Measurements from ENCODE around the gene TRIM22.
"Not testable (repeated sequence)": the region's sequence is repeated elsewhere in the genome, so short reads cannot be mapped to it uniquely, and the experiment has no call there.

Gene TRIM22

DNA sequence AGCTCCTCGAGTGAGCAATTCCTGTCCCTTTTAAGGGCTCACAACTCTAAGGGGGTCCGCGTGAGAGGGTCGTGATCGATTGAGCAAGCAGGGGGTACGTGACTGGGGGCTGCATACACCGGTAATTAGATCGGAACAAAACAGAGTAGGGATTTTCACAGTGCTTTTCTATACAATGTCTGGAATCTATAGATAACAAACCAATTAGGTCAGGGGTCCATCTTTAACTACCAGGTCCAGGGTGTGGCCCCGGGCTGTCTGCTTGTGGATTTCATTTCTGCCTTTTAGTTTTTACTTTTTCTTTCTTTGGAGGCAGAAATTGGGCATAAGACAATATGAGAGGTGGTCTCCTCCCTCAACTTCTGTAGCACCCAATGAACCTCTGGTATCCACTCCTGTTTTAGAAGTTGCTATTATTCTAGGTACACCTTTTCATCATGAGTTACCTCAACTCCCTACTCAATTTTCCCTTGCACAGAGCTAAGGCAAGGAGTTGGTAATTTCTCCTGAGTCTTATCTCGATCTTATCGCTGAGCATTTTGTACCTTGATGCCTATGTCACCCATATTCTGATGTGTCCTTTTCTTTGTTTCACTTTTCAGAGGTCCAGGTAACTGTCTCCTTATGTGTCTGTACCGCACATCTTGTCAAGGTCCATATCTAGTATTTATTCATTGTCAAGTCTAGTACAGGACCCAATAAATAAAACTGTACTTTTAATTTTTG is 1.8 kb downstream of the TRIM22 start:
- not testable (repeated sequence) for DNase-seq (ENCODE audit: low read depth)

GRCh38 chr11:5691964-5692361 is 2.4 kb downstream of the TRIM22 start:
- DNase-seq (ENCODE audit: low read depth), result no peak

- DNase-seq (ENCODE audit: low read depth), result no peak
Observed at GRCh38 chr11:5694642-5695041, 5.1 kb downstream of the TRIM22 start.

DNA sequence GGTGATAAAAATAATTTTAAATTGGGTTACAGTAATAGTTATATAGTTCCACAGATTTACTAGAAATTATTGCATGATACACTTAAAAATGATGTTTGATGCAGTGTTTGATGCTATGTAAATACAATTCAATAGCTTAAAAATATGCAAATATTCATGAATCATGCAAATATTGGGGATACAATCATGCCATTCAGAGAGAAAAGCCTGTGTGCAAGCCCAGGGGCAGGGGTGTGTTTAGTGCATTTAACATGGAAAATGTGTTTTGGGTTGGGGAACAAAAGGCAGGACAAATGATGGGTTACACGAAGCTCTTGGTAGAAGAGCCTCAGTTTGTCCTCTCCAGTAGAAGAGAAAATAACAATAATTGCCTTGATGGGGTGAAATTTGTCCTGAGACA is 6.0 kb downstream of the TRIM22 start:
- no peak for DNase-seq (ENCODE audit: low read depth)

GRCh38 chr11:5696210-5696609 is 6.6 kb downstream of the TRIM22 start:
- DNase-seq (ENCODE audit: low read depth), result no peak

- DNase-seq (ENCODE audit: low read depth), result no peak
Observed at GRCh38 chr11:5698281-5698680, 8.7 kb downstream of the TRIM22 start.

GRCh38 chr11:5700421-5701054 is 10.9 kb downstream of the TRIM22 start:
- DNase-seq (ENCODE audit: low read depth), result no peak

- DNase-seq (ENCODE audit: low read depth), result no peak
Observed at GRCh38 chr11:5701055-5701577, 11.5 kb downstream of the TRIM22 start.

GRCh38 chr11:5703741-5704536 is 14.3 kb downstream of the TRIM22 start:
- no peak for DNase-seq (ENCODE audit: low read depth)

GRCh38 chr11:5705688-5706087 is 16.1 kb downstream of the TRIM22 start:
- DNase-seq (ENCODE audit: low read depth), result no peak

- no peak for DNase-seq (ENCODE audit: low read depth)
Observed at GRCh38 chr11:5712507-5712906, 22.9 kb downstream of the TRIM22 start.

GRCh38 chr11:5713695-5714094 is 24.1 kb downstream of the TRIM22 start:
- no peak for DNase-seq (ENCODE audit: low read depth)

DNA sequence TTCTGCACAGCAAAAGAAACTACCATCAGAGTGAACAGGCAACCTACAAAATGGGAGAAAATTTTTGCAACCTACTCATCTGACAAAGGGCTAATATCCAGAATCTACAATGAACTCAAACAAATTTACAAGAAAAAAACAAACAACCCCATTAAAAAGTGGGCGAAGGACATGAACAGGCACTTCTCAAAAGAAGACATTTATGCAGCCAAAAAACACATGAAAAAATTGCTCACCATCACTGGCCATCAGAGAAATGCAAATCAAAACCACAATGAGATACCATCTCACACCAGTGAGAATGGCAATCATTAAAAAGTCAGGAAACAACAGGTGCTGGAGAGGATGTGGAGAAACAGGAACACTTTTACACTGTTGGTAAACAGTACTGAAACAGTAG is 26.9 kb downstream of the TRIM22 start:
- DNase-seq (ENCODE audit: low read depth), result not testable (repeated sequence)

DNA sequence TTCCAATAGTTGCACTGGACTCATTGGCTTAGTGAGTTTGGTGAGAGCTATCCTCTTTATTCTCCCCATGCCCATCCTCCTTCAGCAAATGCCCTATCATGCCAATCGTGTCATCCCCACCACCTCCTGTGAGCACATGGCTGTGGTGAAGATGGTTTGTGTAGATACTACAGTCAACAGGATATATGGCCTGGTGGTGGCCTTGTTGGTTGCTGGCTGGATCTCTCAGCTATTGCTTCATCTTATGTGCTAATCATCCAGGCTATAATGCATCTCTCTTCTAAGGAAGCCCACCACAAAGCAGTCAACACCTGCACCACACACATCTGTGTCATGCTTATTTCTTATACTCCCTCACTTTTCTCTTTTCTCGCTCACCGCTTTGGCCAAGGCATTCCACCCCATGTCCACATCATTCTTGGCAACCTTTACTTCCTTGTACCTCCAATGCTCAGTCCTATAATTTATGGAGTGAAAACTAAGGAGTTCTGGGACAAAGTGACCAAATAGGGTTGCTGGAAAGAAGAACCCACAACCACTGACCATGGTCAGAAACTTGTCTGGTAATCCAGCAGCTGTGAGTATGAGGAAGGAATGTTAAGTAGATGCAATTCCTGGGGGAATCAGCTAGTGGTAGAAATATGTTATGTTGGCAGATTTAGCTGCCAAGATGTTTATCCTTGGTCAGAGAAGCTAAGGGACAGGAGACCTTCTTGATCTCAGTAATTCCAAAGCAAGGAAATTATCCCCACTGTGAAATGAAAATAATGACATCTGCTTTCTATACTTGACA is 30.3 kb downstream of the TRIM22 start:
- no peak for DNase-seq (ENCODE audit: low read depth)

GRCh38 chr11:5722622-5723021 is 33.0 kb downstream of the TRIM22 start:
- no peak for DNase-seq (ENCODE audit: low read depth)

- DNase-seq (ENCODE audit: low read depth), result no peak
Observed at GRCh38 chr11:5726351-5726750, 36.8 kb downstream of the TRIM22 start.

GRCh38 chr11:5727691-5728090 is 38.1 kb downstream of the TRIM22 start:
- no peak for DNase-seq (ENCODE audit: low read depth)

- DNase-seq (ENCODE audit: low read depth), result peak; percentile 45
Observed at GRCh38 chr11:5736396-5736795, 46.8 kb downstream of the TRIM22 start, which contains the start of gene OR56B1. Gene OR56B1 (plus strand): TSS chr11:5736448. CDS start chr11:5736517, 69 bp downstream.

- DNase-seq (ENCODE audit: low read depth), result peak; percentile 24
Observed at GRCh38 chr11:5737091-5737490, 47.5 kb downstream of the TRIM22 start.

- no peak for DNase-seq (ENCODE audit: low read depth)
Observed at GRCh38 chr11:5737670-5738392, 48.2 kb downstream of the TRIM22 start.

DNA sequence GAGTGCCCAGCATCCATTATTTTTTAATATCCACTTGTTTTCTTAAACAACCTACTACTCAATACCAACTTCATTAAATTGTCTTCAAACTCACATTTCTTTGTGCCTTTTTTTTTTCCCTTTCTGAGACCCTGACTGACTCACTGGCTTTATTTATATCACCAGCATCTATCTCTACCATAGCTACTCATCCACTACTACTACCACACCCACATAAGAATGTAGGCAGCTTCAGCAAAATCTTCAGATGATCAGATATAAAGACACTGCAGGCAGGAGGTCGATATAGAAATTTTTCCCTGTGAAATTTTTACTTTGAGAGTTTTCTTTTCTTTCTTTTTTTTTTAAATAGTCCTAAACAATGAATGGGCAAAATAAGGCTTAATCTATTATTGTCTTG is 48.8 kb downstream of the TRIM22 start:
- DNase-seq (ENCODE audit: low read depth), result no peak
